HK-2 (cell line): ENCODE results near the gene UBASH3A.
"Not testable (repeated sequence)": the region's sequence is repeated elsewhere in the genome, so short reads cannot be mapped to it uniquely, and the experiment has no call there.

ENCODE experiments used
- DNase-seq: peaks from one replicate; pipeline ENCODE4 v3.0.0-alpha.2; 2018; ENCODE audit not compliant: unreplicated experiment

The UBASH3A gene

DNA sequence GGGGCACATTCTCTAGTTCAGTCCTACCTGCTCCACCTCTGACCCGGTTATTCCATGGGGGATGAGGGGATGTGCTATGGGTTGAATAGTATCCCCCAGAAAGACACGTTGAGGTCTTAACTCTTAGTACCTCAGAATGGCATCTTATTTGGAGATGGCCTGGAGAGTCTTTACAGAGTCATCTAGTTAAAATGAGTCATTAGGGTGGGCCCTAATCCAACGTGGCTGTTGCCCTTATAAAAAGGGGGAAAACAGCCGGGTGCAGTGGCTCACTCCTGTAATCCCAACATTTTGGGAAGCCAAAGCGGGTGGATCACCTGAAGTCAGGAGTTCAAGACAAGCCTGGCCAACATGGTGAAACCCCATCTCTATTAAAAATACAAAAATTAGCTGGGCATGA is 13.5 kb upstream of the UBASH3A start:
- DNase-seq: no peak

DNA sequence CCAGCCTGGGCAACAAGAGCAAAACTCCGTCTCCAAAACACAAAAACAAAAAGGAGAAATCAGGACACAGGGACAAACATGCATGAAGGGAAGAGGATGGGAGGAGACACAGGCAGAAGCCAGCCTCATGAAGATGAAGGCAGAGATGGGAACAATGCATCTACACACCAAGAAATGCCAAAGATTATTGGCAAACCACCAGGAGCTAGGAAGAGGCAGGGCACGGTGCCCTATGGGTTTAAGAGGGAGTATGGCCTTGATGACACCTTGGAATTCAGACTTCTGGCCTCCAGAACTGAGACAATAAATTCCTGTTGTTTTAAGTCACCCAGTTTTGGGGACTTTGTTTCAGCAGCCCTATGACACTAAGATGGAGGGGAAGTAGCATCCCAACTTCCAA is 13.0 kb upstream of the UBASH3A start:
- no peak for DNase-seq

DNA sequence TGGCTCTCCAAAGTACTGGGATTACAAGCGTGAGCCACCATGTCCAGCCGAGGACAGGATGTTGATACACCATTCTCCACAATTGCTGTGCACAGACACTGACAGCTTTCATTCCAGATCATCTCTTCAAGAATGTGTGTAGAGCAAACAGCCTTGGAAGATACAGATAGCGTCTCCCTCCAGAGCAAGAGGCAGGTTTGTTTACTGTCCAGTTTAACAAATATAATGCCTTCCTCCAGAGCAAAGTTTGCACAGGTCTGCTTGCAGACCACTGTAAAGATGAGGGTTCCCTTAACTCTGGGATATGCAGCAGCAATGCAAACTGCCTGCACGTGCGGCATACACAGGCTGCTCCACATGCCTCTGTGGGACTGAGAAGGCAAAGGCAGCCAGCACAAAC is 12.4 kb upstream of the UBASH3A start:
- DNase-seq: no peak

DNA sequence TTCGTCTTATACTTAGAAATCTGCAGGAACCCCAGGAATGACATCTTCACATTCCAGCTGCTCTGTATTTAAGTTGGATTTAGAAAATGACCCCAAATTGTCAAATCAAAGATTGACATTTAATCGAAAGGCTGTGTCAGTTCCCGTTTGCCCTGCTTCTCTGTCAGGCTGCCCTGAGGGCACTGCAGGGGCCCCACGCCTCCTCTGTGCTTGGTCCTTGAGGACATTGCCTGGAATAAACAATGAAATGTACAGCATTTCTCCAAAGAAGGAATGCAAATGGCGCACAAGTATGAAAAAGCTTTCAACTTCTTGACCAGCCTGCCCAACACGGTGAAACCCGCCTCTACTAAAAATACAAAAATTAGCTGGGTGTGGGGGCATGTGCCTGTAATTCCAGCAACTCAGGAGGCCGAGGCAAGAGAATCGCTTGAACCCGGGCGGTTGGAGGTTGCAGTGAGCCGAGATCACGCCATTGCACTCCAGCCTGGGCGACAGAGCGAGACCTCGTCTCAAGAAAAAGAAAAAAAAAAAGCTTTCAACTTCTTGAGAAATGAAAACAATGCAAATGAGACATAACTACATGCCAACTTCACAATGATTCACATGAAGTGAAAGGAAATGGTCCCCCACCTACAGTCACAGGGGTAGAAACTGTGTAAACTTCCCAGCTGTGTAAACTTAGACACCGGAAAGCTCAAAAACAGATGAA is 10.8 kb upstream of the UBASH3A start:
- DNase-seq: no peak

DNA sequence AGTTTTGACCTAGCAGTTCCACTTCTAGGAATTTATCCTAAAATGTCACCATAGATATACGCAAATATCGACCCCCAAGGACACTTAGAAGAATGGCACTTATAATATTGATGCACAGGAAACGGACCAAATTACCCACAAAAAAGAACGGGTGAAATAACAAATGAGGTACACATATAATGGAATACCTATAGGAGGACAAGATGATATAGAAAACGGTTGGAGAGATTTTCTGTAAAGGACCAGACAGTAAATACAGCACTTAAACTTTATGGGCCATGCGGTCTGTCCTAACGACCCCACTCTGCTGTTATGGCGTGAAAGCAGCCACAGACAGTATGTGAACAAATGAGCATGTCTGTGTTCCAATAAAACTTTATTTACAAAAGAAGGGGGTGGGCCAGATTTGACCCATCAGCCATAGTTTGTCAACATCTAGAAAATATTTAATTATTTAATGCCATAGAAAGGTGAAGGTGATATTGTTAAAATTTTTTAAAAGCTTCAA is 10.2 kb upstream of the UBASH3A start:
- DNase-seq: no peak

DNA sequence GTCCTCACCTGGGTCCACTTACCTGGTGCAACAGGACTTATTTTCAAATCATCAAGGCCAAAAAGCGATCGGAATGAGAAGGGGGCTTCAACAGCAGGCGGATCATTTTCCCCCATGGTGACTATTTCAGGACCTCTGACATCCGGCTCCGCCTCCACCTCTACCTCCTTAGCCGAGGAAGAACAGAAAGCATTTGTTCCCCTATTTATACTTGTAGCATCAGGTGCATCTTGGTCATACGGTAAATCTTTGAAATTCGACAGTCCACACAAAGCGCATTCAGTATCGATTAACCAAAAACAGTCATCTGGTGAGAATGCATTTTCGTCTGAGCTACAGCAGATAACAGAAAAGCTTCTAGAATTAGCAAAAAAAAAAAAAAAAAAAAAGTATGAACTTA is 8.4 kb upstream of the UBASH3A start:
- no peak for DNase-seq

DNA sequence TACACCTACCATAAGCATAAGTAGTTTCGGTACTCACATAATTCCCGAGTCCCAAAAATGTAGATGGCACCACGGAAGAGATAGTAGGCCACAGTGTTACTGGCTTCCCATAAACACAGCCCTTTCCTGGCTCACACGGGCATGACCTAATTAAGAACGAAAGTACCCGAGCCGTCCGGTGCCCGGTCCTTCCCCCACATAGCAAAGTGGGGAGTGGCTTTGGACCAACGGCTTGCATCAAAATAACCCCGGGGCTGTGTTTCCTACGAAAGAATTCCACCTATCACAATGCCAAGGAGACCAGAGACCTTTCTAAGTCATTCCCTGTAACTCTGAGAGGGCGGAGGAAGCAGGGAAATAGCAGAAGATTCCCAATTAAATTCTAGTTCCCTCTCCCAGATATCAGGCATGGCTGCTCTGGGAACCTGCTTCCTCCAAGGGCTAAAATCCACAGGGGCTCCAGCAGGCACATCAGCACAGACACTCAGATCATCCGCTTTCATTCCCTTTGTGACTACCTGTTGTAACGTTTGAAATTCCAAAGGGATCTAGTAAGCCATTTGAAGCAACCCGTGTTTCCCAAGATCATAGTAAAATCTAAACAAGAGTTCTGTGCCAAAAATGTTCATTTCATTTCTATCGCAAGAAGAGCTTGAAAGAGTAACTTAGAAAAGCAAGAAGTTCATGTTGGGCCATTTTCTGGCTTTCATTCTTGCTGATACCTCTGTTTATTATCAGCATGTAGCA is 7.6 kb upstream of the UBASH3A start, which contains the start of gene TMPRSS3:
Gene TMPRSS3 (minus strand): TSS at position 148 of the 747 bp plus-strand sequence. CDS start 635 bp downstream, outside the sequence.
- no peak for DNase-seq

DNA sequence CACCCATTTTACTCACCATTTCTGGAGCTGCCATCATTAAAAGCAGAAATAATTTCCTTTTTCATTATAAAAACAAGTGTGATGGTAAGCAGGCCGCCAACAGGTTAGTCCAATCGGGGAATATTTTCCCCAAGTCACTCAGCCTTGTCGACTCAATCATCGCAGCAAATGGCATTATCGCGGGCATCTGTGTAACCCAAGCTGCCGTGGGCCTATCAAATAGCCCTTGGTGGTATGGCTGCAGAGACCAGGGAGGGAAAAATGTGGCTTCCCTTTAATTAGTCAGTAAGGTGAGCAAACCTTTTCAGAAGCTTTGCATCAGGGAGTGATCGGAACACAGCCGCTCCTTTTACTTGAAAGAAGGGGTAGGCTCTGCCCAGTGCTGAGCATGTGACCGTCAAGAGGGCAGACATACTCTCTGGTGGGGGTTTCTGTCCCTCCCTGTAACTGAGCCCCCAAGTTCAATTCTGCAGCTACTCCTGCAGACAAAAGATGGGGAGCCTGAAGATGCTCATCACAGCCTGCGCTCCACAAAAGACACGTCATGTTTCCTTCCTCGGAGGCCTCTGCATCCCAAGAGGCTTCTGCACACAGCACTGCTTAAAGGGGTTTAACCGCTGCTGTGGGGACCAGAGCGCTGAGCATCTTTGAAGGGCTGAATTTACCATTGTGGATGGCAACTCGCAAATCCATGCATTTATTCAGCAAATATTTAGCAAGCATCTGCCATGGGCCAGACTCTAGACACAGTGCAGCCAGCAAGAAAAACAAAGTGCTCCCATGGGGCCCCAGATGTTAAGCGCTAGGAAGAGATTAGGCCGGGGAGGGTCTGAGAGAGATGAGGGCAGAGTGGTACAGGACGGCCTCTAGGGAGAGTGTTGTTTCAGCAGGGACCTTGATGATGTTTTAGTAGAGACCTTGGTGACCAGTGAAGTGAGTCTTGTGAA is 6.6 kb upstream of the UBASH3A start:
- DNase-seq: no peak

DNA sequence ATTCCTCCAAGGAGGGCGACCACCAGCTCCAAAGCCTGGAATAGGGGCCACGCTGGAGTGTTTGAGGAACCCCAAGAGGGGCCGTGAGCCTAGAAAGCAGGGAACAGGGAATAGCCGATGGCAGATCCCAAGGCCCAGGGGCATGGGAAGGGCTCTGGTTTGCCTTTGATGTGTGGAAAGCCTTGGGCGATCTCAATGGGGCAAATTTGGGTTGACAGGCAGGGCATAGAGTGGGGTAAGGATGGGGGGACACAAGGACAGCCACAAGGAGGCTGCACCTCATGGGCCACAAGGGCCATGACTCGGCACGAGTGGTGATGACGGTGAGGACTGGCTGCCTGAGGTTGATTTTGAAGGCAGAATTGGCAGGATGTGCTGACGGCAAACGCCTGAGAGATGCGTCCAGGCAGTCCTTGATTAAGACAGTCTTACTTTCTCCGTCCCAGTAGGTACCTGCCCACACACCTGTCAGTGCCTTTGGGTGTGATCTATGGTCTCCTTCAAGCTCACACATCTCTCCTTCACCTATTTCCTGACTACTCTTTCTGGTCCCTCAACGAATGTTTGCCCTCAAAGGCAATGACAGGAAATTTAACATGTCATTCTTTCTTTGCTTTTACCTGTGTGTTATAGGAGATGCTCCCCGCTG is 5.8 kb upstream of the UBASH3A start:
- no peak for DNase-seq

DNA sequence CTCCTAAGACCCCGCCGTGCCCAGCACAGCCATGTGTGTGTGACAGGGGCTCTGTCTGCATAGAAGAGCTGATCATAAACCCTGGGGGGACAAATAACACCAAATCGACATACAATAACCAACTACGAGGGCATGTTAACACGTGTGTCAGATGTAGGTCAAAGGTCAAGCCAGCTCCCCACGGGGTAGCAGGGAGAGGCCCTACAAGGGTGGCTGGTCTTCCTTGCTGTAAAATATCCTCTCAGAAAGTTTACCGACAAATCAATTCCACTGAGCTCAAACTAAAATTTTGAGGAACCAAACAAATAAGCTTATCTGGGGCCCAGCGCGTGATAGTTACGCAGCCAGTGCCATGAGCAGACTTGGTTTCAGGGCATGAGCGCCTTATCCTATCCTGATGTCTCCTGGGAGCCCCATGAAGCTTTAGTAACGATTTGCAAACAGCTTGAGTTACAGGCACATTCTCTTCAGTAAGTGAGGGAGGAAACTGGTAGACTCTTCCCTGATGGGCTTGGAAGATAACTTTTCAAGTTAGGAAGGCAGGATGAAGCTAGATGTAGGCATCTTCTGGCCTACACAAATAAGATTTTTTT is 5.2 kb upstream of the UBASH3A start:
- DNase-seq: no peak

DNA sequence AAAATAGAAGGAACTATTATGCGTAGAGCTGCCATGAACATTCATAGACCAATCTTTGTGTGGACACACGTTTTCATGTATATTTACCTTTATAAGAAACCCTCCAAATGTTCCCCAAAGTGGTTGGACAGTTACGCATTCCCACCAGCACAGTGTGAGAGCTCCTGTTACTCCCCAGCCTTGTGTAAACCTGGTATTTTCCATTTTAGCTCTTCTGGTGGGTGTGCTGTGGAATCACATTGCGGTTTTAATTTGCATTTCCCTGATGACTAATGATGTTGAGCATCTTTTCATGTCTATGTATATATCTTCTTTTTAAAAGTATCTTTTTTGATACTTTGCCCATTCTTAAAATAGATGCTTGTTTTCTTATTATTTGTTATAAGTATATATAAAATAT is 3.2 kb upstream of the UBASH3A start:
- DNase-seq: no peak

DNA sequence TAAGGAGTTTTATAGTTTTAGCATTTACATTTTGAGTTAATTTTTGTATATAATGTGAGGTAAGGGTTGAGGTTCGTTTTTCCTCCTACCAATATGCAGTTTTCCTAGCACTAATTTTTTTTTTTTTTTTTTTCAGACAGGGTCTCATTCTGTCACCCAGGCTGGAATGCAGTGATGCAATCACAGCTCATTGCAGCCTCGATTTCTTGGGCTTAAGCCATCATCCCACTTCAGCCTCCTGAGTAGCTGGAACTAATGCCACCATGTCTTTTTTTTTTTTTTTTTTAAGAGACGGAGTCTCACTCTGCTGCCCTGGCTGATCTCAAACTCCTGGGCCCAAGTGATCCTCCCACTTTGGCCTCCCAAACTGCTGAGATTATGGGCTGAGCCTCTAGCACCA is 2.5 kb upstream of the UBASH3A start:
- no peak for DNase-seq

DNA sequence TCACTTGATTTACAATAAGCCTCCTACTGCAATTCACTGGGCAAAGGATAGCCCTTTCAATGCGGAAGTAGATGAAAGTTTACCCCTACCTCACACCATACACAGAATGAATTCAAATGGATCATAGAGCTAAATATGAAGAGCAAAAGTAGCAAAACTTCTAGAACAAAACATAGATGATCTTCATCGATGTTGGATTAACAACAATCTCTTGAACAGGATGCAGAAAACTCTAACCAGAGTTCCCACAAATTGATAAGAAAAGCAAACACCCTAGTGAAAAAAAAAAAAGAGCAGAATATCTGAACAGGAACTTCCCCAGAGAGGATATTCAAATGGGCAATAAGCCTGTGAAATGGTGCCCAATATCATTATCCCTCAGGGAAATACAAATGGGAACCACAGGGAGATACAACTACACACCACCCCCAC is 1.9 kb upstream of the UBASH3A start:
- DNase-seq: no peak

DNA sequence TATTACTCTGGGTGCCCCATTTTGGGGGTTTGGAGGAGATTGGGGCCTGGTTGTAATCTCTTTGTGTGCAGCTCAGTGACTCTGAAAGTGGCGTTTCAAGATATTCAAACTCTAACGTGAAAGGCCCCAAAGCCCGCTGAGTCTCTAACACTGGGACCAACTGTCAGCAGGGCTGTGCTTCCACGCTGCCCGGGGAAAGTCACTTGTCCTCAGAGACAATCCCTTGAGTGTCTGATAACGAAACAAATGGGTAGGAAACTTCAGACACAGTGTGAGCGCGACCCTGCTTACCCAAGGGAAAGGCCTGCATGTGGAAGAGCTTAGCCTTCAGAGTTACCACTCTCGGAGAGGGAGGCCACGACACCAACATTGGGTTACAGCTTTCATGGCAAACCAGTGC is 837 bp downstream of the UBASH3A start:
- no peak for DNase-seq

DNA sequence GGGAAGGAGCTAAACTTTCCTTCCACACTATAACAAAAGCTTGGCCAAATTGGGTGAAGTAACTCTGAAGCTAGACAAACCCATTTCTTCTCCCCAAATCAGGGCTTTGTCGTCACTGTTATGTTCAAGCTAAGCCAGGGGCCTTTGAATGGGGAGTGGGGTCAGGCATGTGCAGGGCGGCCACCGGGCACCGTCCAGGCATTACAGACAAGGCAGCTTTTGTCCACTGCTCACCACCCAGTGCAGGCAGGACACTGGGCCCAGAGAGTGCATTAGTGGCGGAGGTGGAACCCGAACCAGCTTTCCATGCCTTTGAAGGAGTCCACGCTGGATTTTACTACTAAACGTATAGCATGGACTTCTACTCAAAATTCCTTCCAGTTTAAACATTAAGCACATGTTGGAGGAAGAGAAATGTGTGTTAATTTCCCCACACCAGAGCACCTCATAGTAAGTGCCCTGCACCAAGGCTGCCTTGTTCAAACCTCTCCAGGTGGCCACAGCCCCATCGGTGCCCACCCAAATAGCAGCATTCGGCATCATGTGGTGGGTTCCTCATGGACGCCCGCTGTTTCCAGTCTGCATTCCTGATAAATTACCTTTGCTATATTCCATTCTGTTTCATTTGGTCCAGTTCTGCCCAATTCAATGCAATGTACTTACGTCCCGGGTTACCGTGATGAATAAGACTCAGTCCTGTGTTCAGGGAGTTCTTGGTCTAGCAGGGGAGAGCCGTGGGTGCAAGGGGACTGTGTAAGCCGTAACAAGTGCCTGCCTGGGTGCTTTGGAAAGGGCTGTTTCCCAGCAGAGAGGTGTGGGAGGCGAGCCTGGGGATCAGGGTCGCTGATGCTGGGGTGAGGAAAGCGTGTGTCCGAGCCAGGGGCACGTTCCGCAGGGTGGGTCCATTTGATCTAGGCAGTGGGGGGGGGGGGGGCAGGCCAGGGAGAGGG is 1.6 kb downstream of the UBASH3A start:
- no peak for DNase-seq

DNA sequence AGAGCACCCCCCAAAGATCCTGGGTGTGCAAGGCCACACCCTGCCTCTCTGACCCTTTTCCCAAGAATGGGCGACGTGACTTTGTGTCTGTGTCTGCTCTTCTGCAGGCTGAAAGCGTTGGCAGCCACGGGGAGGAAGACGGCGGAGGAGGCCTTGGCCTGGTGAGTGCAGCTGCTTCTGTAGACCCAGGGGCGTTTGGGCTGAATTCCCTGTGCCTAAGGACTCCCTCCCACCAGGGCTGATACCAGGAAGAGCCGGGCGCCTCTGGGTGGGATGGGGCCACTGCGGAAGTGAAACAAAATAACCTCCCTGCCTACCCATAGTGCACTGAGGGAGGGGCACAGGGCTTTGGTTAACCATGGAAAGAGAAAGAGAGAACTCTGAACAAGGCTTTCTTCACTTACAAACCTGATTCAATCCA is 2.5 kb downstream of the UBASH3A start:
- no peak for DNase-seq

DNA sequence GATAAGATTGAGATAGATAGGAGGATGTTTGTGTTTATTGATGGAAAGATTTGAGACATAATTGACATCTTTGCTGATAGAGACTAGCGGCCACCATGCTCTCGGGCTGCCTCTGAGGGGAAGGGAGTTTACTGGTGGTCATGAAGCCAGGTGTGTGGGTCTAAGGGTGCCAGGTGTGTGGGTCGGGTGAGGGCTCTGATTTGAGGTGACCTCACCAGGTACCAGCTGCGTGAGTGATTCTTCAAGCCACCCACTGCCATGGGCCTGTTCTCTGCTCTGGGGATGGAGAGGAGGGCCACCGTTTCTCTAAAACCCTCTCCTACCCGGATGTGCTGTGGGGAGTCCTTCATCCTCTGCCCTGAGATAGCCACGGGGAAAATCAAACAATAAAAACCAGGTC is 3.2 kb downstream of the UBASH3A start:
- no peak for DNase-seq

DNA sequence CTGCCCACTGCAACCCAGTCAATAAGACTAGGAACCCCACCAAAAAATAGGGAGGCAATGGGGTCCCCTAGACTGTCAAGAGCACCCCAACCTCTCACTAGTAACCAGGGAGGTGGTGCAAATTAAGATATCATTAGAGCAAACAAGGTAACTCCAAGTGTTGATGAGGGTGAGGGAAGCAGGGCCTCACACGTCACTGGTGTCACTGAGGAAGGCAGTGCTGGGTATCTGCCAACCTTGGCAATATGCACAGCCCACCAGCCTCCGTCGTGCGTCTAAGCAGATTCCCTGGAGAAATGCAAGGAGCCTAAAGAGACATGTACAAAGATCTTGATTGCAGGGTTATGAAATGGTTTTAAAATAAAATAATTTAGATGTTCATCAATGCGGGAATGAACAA is 3.8 kb downstream of the UBASH3A start:
- DNase-seq: no peak

DNA sequence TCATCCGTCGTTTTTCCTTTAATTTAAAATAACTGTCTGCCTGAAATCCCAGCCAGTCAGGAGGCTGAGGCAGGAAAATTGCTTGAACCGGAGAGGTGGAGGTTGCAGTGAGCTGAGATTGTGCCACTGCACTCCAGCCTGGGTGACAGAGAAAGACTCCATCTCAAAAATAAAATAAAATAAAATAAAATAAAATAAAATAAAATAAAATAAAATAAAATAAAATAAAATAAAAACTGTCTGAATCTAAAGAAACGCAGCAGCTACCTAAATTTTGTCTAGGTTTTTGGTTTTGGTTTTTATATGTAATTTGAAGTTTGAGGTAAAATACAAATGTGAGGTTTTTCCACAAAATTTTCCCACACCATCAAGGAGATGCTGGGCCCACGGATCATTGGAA is 5.0 kb downstream of the UBASH3A start:
- DNase-seq: not testable (repeated sequence)

DNA sequence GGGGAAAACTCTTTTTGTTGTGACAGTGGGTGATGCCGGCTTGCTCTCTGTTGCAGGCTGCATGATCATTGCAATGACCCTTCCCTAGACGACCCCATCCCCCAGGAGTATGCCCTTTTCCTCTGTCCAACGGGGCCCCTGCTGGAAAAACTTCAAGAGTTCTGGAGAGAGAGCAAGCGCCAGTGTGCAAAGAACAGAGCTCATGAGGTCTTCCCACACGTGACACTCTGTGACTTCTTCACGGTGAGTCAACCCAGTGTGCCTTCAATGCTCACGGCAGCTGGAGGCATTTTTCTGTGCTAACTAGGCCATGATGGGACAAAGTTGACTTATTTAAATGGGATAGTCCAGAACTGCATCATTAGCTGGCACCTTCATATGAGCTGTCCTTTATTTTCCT is 5.7 kb downstream of the UBASH3A start:
- DNase-seq: no peak
